Upper lobe of left lung (tissue), 6 donors: ENCODE measurements around the gene PRKCE. TPM values are rescaled to one million over a fixed set of nuclear protein-coding genes. Genes with fewer than 3 reads are reported as not detected.

Experiments
- ATAC-seq, 2 donors: fragments of 200-7000 bp; cut with Tn5 transposase; one replicate each; pipeline ENCODE4 v1.9.1; 2022; ENCODE audit warnings: mild to moderate bottlenecking in 2 of 2, moderate library complexity in 2 of 2; ENCODE audit not compliant: low FRiP score in 2 of 2
- DNase-seq, 2 donors: peaks; one replicate each; pipeline ENCODE4 v3.0.0-alpha.2; 2019 to 2020
- H3K27ac ChIP-seq, 4 donors: fragments of 200-600 bp; sonication (generic); one replicate each; pipeline ENCODE4 v1.5.1; 2016 to 2019
- H3K27me3 ChIP-seq, 4 donors: fragments of 200-600 bp; sonication (generic); one replicate each; pipeline ENCODE4 v1.5.1; 2017 to 2019
- H3K36me3 ChIP-seq, 4 donors: fragments of 200-600 bp; sonication (generic); one replicate each; pipeline ENCODE4 v1.5.1; 2016 to 2019
- H3K4me1 ChIP-seq, 4 donors: fragments of 200-600 bp; sonication (generic); one replicate each; pipeline ENCODE4 v1.5.1; 2018 to 2019
- H3K4me3 ChIP-seq, 4 donors: fragments of 200-600 bp; sonication (generic); one replicate each; pipeline ENCODE4 v1.5.1; 2017 to 2019; ENCODE audit warnings: mild to moderate bottlenecking in 2 of 4, moderate library complexity in 1 of 4
- H3K9me3 ChIP-seq, 4 donors: fragments of 200-600 bp; sonication (generic); one replicate each; pipeline ENCODE4 v1.5.1; 2018 to 2019
- CTCF ChIP-seq, 6 experiments: fragments of 450-650 bp in 4 of 6; fragments of 200-600 bp in 2 of 6; sonication (generic) in 2 of 6; IDR thresholded peaks; one replicate each; pipeline ENCODE4 v1.5.1; 2016 to 2019; ENCODE audit warnings: antibody characterized with exemption in 6 of 6
- EP300 ChIP-seq, 4 donors: sonication (generic); formaldehyde crosslinking; IDR thresholded peaks; one replicate each; pipeline ENCODE4 v1.5.1; 2017; ENCODE audit warnings: antibody characterized with exemption in 4 of 4, control low read depth in 2 of 4
- POLR2A ChIP-seq, 4 donors: fragments of 450-650 bp; IDR thresholded peaks; one replicate each; pipeline ENCODE4 v1.5.1; 2016 to 2017; ENCODE audit warnings: antibody characterized with exemption in 4 of 4, mild to moderate bottlenecking in 2 of 4
- POLR2AphosphoS5 ChIP-seq, 2 donors: sonication (generic); formaldehyde crosslinking; IDR thresholded peaks; one replicate each; pipeline ENCODE4 v1.5.1; 2017; ENCODE audit warnings: antibody characterized with exemption in 2 of 2
- WGBS, 2 donors: methylation state at CpG; one replicate each; pipeline ENCODE4 v1.1.5; 2017 to 2018; 5-methylcytosine and 5-hydroxymethylcytosine counted together
- total RNA-seq, 6 donors: library from RNA; depleted of rRNA in 4 of 6; stranded (reverse); fragments of >200 nt in 4 of 6; gene quantifications; one replicate each; pipeline versions ENCODE4 v1.1.0 to v1.2.1, GENCODE V29; 2016 to 2021
- donor health status: DM: no; HTN: no; CAD: no; lungs with moderate emphysema.
- donor health status: DM: no; HTN: yes; CAD: no; lungs with severe emphysema.

The PRKCE gene
- total RNA-seq, 6 donors from 2014 or later = 54.9 to 124 (median 75.6) TPM

- H3K36me3 ChIP-seq = peaks cover 0 to 8% (median 0%) of the 10 kb centered on the region in 4 donors
- H3K9me3 ChIP-seq = no peaks in the 10 kb centered on the region
- H3K27me3 ChIP-seq = no peaks in the 10 kb centered on the region
- peaks cover 15 to 34% (median 30%) of the 10 kb centered on the region in 4 donors for H3K4me1 ChIP-seq
- no peak for TF ChIP-seq POLR2A (IDR thresholded peaks at IDR 0.05)
- no peak for TF ChIP-seq POLR2AphosphoS5 (IDR thresholded peaks at IDR 0.05)
- TF ChIP-seq EP300 (IDR thresholded peaks at IDR 0.05) = no peak
- TF ChIP-seq CTCF (IDR thresholded peaks at IDR 0.05) = no peak
- no peak for ATAC-seq
- peak overlapping the region in 3 of 4 donors; percentile 23 to 35 (median 32) for H3K27ac ChIP-seq
- no peak overlapping the region for H3K4me3 ChIP-seq
- WGBS, 2 donors = 52 to 61% methylated on average over 2 of the region's 2 CpGs
- no peak for DNase-seq
These were observed 464.7 kb downstream of the PRKCE start for GRCh38 chr2:46116150-46116549.

GRCh38 chr2:46116553-46116991 lies 465.1 kb downstream of the PRKCE start:
- no peak for DNase-seq
- Histone ChIP-seq H3K9me3 (no peaks in the 10 kb centered on the region), H3K4me3 (no peak overlapping the region), H3K36me3 (peaks cover 0 to 12% (median 0%) of the 10 kb centered on the region in 4 donors), H3K27ac (peak overlapping the region in 3 of 4 donors; percentile 23 to 35 (median 32)), H3K27me3 (no peaks in the 10 kb centered on the region), H3K4me1 (peaks cover 15 to 37% (median 31%) of the 10 kb centered on the region in 4 donors)
- 62 to 77% methylated on average over 5 of the region's 5 CpGs for WGBS, 2 donors
- no peak for TF ChIP-seq POLR2AphosphoS5 (IDR thresholded peaks at IDR 0.05)
- TF ChIP-seq POLR2A (IDR thresholded peaks at IDR 0.05) = no peak
- TF ChIP-seq CTCF (IDR thresholded peaks at IDR 0.05) = no peak
- no peak for TF ChIP-seq EP300 (IDR thresholded peaks at IDR 0.05)
- no peak for ATAC-seq

- DNase-seq = no peak
- Histone ChIP-seq H3K4me3 (no peak overlapping the region), H3K36me3 (peaks cover 0 to 12% (median 0%) of the 10 kb centered on the region in 4 donors), H3K27ac (peak overlapping the region in 2 of 4 donors; percentile 7 to 35), H3K4me1 (peaks cover 16 to 45% (median 37%) of the 10 kb centered on the region in 4 donors), H3K9me3 (no peaks in the 10 kb centered on the region), H3K27me3 (no peaks in the 10 kb centered on the region)
- WGBS, 2 donors = 90 to 100% methylated on average over 2 of the region's 2 CpGs
- TF ChIP-seq EP300 (IDR thresholded peaks at IDR 0.05) (no peak), POLR2AphosphoS5 (IDR thresholded peaks at IDR 0.05) (no peak), CTCF (IDR thresholded peaks at IDR 0.05) (no peak), POLR2A (IDR thresholded peaks at IDR 0.05) (no peak)
- peak in 1 of 2 donors; percentile 50 for ATAC-seq
These were observed 465.9 kb downstream of the PRKCE start for GRCh38 chr2:46117379-46117778.

GRCh38 chr2:46117994-46118393 lies 466.5 kb downstream of the PRKCE start:
- DNase-seq = no peak
- 78% methylated on average over 3 of the region's 3 CpGs for WGBS, 2 donors
- H3K9me3 ChIP-seq = no peaks in the 10 kb centered on the region
- TF ChIP-seq POLR2AphosphoS5 (IDR thresholded peaks at IDR 0.05) (no peak), POLR2A (IDR thresholded peaks at IDR 0.05) (no peak), EP300 (IDR thresholded peaks at IDR 0.05) (no peak), CTCF (IDR thresholded peaks at IDR 0.05) (no peak)
- H3K4me1 ChIP-seq = peaks cover 20 to 49% (median 39%) of the 10 kb centered on the region in 4 donors
- H3K36me3 ChIP-seq = peaks cover 0 to 12% (median 0%) of the 10 kb centered on the region in 4 donors
- H3K27ac ChIP-seq = peak overlapping the region in 1 of 4 donors; percentile 59
- H3K4me3 ChIP-seq = no peak overlapping the region
- no peak for ATAC-seq
- H3K27me3 ChIP-seq = no peaks in the 10 kb centered on the region
